NB4 (cell line): ENCODE data around the gene TIMP4.

Experiments used
- DNase-seq: peaks from one replicate; pipeline ENCODE4 v3.0.0; 2010; ENCODE audit warnings: low read depth
- H3K4me3 ChIP-seq: one replicate; pipeline ENCODE4 v1.5.1; 2011; ENCODE audit warnings: mild to moderate bottlenecking, low read depth, low read length, moderate library complexity
- MAX ChIP-seq: IDR thresholded peaks from 2 replicates; pipeline ENCODE4 v1.6.1; 2011; ENCODE audit warnings: low read depth, low read length
- MYC ChIP-seq: IDR thresholded peaks from 2 replicates; pipeline ENCODE4 v1.6.1; 2011; ENCODE audit warnings: low read depth, low read length
- POLR2A ChIP-seq: IDR thresholded peaks from 2 replicates; pipeline ENCODE4 v1.6.1; 2011; ENCODE audit warnings: mild to moderate bottlenecking; ENCODE audit not compliant: insufficient read length; ENCODE audit errors: extremely low read depth
- TF ChIP-seq, protein P1 (sequence below): IDR thresholded peaks from one replicate; pipeline ENCODE4 v1.5.1; 2012; ENCODE audit warnings: low read depth, low read length

The TIMP4 gene

GRCh38 chr3:12117473-12117872 is 41.2 kb downstream of the TIMP4 start:
- no peak for DNase-seq
- TF ChIP-seq MYC = no peak
- TF ChIP-seq, protein P1, sequence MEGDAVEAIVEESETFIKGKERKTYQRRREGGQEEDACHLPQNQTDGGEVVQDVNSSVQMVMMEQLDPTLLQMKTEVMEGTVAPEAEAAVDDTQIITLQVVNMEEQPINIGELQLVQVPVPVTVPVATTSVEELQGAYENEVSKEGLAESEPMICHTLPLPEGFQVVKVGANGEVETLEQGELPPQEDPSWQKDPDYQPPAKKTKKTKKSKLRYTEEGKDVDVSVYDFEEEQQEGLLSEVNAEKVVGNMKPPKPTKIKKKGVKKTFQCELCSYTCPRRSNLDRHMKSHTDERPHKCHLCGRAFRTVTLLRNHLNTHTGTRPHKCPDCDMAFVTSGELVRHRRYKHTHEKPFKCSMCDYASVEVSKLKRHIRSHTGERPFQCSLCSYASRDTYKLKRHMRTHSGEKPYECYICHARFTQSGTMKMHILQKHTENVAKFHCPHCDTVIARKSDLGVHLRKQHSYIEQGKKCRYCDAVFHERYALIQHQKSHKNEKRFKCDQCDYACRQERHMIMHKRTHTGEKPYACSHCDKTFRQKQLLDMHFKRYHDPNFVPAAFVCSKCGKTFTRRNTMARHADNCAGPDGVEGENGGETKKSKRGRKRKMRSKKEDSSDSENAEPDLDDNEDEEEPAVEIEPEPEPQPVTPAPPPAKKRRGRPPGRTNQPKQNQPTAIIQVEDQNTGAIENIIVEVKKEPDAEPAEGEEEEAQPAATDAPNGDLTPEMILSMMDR = no peak
- TF ChIP-seq MAX = no peak
- TF ChIP-seq POLR2A = no peak

GRCh38 chr3:12116870-12117269 is 41.8 kb downstream of the TIMP4 start:
- DNase-seq = no peak
- no peak overlapping the region for H3K4me3 ChIP-seq
- no peak for TF ChIP-seq MYC
- no peak for TF ChIP-seq POLR2A
- TF ChIP-seq MAX = no peak
- TF ChIP-seq, protein P1 = no peak

More at GRCh38 chr3:12117473-12117872, 41.2 kb downstream of the TIMP4 start:
- no peak overlapping the region for H3K4me3 ChIP-seq

- DNase-seq = no peak
- TF ChIP-seq MYC (no peak), MAX (no peak), POLR2A (no peak)
- TF ChIP-seq, protein P1 = no peak
Observed at GRCh38 chr3:12115849-12116248, 42.9 kb downstream of the TIMP4 start.

GRCh38 chr3:12115104-12115503 is 43.6 kb downstream of the TIMP4 start:
- TF ChIP-seq POLR2A = no peak
- TF ChIP-seq MAX = no peak
- TF ChIP-seq MYC = no peak
- TF ChIP-seq, protein P1 = no peak
- no peak for DNase-seq
- H3K4me3 ChIP-seq = no peak overlapping the region

More at GRCh38 chr3:12115849-12116248, 42.9 kb downstream of the TIMP4 start:
- no peak overlapping the region for H3K4me3 ChIP-seq

- no peak for TF ChIP-seq MAX
- DNase-seq = no peak
- no peak overlapping the region for H3K4me3 ChIP-seq
Observed at GRCh38 chr3:12114251-12114650, 44.5 kb downstream of the TIMP4 start.

DNA sequence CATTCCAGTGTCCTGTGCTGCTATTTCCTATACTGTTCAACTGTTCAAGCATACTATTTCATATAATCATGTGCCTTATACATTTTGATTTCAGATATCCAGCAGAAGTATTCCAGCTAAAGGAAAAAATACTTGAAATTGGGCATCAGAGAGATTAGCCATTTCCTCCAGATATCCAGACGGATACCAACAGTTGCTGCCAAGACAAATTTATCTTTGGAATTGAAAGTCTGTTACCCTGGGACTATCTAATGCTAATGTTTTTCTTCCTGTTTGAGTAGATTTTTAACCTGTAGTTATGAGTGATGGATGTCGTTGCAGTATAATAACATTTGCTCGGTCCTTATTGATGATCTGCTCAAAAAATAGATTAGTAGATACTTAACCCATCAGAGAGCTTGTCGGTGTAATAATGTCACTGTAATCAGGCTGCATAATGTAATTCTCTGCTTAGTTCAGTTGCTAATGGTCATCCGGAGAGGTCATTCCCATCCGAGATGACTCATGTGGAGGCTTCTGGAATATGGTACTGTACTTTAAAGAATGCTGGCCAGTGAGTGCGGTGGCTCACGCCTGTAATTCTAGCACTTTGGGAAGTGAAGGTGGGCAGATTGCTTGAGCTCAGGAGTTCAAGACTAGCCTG is 51.5 kb downstream of the TIMP4 start:
- no peak overlapping the region for H3K4me3 ChIP-seq
- no peak for DNase-seq
- TF ChIP-seq POLR2A (no peak), MYC (no peak)
